ENCODE results near the gene ASH1L. TPM values are rescaled to one million over a fixed set of nuclear protein-coding genes. Genes with fewer than 3 reads are reported as not detected.
"Not testable (repeated sequence)": the region's sequence is repeated elsewhere in the genome, so short reads cannot be mapped to it uniquely, and the experiment has no call there.

ASH1L gene
- total RNA-seq, 2 experiments from 2014 or later, result 22.8 to 24.0 TPM

DNA sequence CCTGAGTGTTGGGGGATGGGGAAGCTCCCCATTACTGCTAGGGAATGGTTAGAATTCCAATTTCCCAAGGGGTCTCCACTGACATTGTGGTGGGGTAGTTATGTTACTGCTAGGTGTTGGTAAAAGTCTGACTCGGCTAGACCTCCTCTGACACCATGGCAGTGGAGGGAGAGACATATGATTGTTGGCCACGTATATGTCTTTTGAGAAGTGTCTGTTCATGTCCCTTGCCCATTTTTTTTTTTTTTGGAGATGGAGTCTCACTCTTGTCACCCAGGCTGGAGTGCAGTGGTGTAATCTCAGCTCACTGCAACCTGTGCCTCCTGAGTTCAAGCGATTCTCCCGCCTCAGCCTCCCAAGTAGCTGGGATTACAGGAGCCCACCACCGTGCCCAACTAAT is 176.8 kb downstream of the ASH1L start:
- CTCF ChIA-PET, result not testable (repeated sequence)
- POLR2A ChIA-PET, result interaction anchor here (0.5 kb wide), 1 partner anchor 9 kb away, joined by 3 read pairs; no protein-coding TSS in a partner anchor

DNA sequence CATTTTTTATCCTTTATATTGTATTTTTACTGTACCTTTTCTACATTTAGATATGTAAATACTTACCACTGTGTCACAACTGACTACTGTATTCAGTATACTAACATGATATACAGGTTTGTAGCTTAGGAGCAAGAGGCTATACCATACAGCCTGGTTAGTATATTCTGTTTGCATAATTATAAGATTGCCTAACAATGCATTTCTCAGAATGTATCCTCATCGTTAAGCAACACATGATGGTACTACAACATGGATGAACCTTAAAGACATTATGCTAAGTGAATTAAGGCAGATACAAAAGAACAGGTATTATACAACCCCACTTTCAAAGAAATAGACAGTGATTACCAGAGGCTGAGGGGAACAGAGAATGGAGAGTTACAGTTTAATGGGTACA is 179.2 kb downstream of the ASH1L start:
- POLR2A ChIA-PET, result no interaction called here
- CTCF ChIA-PET, result interaction anchor here (0.6 to 0.9 kb wide), 2 partner anchors 18 to 22 kb away, joined by 3 to 4 read pairs; no protein-coding TSS in a partner anchor

DNA sequence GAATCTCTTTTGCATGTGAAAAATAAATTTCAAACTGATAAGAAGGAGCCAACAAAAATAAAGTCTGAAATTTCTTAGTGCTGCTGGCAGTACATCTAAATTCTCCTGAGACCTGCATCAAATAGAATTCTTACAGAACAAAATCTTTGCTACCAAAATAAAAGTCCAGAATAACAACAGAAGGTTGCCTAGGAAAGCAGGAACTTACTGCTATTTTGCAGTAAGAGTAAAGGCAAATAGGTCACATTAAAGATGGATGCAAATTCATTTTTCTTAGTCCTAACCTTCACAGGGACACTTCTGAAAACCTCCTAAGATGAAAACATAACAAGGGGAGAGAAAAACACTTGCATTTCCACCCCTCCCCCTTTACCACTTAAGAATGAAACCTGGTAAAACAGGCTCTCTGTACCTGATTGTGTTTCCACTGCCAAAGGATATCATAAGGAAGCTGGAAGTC is 182.9 kb downstream of the ASH1L start:
- POLR2A ChIA-PET, result no interaction called here
- CTCF ChIA-PET, result no interaction called here

DNA sequence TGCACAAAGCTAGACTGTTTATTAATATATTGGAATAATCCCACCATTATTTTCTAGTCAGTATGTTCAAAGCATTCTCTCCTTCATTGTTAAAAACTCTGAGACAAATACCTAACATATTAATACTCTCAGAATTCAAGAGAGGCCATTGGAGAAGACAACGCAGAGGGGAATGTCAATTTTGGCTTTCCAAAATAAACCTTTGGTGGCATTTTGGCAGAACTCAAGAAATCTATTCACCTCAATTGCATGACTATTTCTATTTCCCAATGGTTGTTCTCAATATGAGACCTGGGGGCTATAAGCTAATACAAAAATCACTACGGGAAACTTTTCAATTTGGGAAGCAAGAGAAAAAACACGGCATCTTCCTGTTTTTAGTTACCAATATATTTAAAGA is 183.4 kb downstream of the ASH1L start:
- ChIA-PET POLR2A (no interaction called here), CTCF (no interaction called here)

DNA sequence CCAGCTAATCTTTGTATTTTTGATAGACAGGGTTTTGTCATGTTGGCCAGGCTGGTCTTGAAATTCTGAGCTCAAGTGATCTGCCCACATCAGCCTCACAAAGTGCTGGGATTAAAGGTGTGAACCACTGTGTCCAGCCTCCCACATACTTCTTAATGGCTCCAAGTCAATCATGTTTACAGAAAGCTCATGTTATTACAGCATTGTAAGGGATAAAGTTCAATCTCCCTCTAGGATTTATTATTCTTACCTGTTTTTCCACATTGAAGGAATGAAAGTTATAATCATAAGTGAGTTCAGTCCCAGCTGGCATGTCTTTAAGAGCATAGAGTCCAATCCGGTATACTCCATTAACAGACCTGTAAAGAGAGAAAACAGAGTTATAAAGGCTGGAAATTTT is 202.6 kb downstream of the ASH1L start:
- ChIA-PET POLR2A (interaction anchor here (0.7 kb wide), 1 partner anchor 153 kb away, joined by 5 read pairs; no protein-coding TSS in a partner anchor), CTCF (no interaction called here)

DNA sequence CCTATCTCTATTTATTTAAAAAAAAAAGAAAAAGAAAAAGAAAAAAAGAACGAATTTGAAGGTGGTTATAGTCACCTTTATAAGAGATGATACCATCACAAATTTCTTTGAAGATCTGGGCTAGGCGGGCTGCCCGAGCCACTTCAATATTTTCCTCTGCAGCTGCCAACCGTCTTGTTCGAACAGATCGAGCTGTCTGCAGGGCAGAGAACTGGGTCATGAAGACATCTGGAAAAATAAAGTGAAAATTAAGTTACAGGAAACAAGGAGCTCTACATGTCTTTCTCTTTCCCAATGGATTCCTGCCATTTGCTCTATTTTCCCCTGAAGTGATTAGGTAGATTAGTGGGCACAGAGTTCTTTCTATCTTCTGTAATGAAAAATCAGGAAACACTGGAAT is 210.0 kb downstream of the ASH1L start:
- ChIA-PET POLR2A (no interaction called here), CTCF (no interaction called here)

DNA sequence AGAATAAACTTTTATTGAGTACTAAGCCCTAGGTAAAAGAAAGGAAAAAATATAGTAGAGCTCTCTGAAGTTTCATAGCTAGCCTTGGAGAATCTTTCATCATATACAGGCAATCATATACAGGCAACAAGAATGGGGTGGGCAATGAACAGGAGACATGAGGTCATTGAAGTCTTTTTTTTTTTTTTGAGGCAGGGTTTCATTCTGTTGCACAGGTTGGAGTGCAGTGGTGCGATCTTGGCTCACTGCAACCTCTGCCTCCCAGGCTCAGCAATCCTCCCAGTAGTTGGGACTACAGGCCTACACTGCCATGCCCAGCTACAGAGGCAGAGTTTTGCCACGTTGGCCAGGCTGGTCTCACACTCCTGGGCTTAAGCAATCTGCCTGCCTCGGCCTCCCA is 219.8 kb downstream of the ASH1L start:
- POLR2A ChIA-PET, result interaction anchor here (0.7 kb wide), 1 partner anchor 9 kb away, joined by 4 read pairs; no protein-coding TSS in a partner anchor
- CTCF ChIA-PET, result interaction anchor here (0.6 to 0.7 kb wide), 2 partner anchors 67 to 227 kb away, joined by 3 to 6 read pairs; no protein-coding TSS in a partner anchor

DNA sequence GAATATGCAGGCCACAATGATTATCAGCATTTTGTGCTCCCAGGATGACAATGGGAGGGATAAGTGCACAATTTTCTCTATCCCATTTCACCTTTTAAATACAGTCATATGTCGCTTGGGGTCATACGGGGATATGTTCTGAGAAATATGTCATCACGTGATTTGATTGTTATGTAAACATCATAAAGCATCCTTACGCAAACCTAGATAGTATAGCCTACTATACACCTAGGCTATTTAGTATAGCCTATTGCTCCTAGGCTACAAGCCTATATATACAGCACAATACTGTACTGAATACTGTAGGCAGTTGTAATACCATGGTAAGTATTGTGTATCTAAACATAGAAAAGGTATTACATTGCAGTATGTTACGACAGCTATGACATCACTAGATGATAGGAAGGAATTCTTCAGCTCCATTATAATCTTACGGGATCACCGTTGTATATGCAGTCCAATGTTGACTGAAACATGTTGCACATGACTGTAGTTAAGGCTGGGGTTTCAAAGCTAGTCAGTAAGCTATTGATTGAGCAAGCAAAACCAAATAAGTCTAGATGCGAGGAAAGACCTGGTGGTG is 223.0 kb downstream of the ASH1L start:
- CTCF ChIA-PET, result interaction anchor here (1.5 kb wide), 1 partner anchor 89 kb away, joined by 4 read pairs; no protein-coding TSS in a partner anchor
- POLR2A ChIA-PET, result no interaction called here

DNA sequence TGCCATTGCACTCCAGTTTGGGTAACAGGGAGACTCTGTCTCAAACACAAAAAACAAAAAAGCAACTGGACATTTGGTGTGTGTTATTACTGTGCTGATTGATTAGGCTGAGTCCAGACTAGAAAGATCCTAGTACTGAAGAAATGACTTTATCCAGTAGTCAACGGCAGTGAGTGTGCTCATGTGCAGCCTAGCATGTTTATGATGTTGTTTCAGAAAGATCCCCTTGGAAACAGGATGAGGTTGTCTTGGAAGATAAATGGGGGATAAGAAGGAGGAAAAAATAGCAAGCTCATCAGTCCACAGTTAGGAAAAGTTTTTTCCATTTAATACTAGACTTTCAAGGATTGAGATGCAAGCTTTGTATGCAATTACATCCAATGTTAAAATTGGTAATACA is 227.6 kb downstream of the ASH1L start:
- POLR2A ChIA-PET, result no interaction called here

DNA sequence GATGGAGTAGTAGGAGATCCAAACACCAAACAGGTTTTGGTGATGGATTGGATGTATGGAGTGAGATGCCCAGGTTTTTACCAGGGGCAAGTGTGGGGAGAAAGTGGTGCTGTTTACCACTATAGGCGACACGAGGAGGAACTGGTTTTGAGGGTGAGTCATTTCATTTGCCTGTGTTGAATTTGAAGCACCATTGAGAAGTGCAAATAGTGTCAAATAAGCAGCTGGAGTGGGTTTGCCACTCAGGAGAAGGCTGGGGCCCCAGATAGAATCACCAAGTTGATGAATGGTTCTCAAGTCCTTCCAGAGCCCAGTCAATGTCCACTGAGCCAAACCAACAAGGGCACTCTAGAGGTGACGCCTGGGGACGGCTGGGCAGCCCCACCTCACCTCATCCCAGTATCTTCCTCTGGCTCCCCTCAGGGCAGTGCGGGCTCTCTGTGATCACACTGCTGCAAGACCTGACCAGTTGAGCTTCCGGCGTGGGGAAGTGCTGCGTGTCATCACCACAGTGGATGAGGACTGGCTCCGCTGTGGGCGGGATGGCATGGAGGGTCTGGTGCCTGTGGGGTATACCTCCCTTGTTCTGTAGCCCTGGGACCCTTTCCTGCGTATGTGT is 232.5 kb downstream of the ASH1L start:
- ChIA-PET CTCF (interaction anchor here (0.7 kb wide), 1 partner anchor 685 kb away, joined by 3 read pairs; no protein-coding TSS in a partner anchor), POLR2A (no interaction called here)

More for the DNA sequence above, 227.6 kb downstream of the ASH1L start:
- CTCF ChIA-PET, result no interaction called here

DNA sequence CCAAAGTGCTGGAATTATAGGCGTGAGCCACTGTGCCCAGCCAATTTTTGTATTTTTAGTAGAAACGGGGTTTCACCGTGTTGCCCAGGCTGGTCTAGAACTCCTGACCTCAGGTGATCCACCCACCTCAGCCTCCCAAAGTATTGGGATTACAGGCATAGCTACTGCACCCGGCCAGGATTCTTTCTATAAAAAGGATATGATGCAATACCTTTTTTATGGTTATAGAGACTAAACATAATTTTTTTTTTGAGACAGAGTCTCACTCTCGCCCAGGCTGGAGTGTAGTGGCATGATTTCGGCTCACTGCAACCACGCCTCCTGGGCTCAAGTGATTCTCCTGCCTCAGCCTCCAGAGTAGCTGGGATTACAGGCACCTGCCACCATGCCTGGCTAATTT is 233.7 kb downstream of the ASH1L start:
- CTCF ChIA-PET, POLR2A ChIA-PET: not testable (repeated sequence)

DNA sequence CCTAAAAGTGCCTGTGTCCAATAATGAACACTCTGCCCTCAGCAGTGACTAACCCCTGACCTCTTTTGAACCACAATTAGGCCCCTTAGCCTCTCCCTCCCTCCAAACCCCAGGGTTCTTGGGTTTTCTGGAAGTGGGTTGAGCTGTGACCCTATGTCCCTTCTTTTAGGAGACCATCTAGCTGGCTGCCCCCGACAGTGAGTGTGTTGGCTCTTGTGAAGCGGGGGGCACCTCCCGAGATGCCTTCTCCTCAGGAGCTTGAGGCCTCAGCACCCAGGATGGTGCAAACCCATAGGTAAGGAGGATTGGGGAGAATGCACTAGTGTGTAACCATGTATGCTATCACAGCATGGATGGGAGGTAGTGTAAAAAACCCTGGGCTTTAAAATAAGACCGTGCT is 234.6 kb downstream of the ASH1L start:
- POLR2A ChIA-PET, result interaction anchor here (0.6 kb wide), 1 partner anchor 514 kb away, joined by 3 read pairs; no protein-coding TSS in a partner anchor
- CTCF ChIA-PET, result interaction anchor here (1.0 kb wide), 1 partner anchor 77 kb away, joined by 4 read pairs; no protein-coding TSS in a partner anchor

DNA sequence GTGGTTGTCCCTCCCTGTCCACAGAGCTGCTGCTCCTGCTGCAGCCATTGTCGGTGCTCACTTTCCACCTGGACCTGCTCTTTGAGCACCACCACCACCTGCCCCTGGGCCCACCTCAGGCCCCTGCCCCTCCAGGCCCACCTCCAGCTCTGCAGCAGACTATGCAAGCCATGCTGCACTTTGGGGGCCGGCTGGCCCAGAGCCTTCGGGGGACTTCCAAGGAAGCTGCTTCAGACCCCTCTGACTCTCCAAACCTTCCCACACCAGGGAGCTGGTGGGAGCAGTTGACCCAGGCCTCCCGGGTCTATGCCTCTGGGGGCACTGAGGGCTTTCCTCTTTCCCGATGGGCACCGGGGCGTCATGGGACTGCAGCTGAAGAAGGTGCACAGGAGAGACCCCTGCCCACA is 236.0 kb downstream of the ASH1L start:
- CTCF ChIA-PET, result interaction anchor here (1.6 kb wide), 1 partner anchor 76 kb away, joined by 4 read pairs; no protein-coding TSS in a partner anchor
- POLR2A ChIA-PET, result no interaction called here

DNA sequence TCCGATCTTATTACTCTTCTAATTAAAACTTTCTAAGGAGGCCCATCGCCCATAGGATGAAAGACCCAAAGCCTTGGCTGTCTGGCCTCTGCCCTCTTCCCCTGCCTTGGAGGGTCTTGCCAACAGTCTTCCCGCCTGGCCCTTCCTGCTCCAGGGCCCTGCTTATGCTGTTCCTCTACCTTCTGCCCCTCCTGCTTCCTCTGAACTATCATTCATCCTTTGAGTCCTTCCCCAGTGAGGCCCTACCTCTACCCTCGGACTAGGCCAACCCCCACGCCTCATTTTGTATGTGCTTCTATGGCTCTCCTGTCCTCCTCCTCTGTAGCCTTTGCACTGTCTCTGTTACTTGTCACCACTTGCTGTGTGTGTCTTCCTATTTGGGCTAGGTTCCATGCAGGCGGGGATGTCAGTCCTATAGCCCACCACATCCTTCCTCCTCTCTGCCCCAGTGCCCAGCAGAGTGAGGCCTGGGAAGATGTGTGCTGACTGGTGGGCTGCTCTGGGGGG is 236.5 kb downstream of the ASH1L start:
- POLR2A ChIA-PET, result no interaction called here

DNA sequence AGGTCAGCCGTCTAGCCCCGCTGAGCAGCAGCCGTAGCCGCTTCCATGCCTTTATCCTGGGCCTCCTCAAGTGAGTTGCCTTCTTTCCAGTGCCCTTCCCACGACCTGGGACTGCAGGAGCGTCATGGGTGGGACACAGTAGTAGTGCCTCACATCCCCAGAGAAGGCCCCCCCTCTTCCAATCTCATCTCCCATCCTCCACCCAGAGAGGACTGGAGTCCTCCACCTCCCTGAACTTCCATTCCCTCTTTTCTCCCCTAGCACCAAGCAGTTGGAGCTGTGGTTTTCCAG is 237.1 kb downstream of the ASH1L start:
- POLR2A ChIA-PET, result no interaction called here
- CTCF ChIA-PET, result interaction anchor here (1.6 kb wide), 1 partner anchor 75 kb away, joined by 4 read pairs; no protein-coding TSS in a partner anchor

More for the DNA sequence above, 236.5 kb downstream of the ASH1L start:
- CTCF ChIA-PET, result interaction anchor here (1.6 kb wide), 1 partner anchor 75 kb away, joined by 4 read pairs; no protein-coding TSS in a partner anchor

DNA sequence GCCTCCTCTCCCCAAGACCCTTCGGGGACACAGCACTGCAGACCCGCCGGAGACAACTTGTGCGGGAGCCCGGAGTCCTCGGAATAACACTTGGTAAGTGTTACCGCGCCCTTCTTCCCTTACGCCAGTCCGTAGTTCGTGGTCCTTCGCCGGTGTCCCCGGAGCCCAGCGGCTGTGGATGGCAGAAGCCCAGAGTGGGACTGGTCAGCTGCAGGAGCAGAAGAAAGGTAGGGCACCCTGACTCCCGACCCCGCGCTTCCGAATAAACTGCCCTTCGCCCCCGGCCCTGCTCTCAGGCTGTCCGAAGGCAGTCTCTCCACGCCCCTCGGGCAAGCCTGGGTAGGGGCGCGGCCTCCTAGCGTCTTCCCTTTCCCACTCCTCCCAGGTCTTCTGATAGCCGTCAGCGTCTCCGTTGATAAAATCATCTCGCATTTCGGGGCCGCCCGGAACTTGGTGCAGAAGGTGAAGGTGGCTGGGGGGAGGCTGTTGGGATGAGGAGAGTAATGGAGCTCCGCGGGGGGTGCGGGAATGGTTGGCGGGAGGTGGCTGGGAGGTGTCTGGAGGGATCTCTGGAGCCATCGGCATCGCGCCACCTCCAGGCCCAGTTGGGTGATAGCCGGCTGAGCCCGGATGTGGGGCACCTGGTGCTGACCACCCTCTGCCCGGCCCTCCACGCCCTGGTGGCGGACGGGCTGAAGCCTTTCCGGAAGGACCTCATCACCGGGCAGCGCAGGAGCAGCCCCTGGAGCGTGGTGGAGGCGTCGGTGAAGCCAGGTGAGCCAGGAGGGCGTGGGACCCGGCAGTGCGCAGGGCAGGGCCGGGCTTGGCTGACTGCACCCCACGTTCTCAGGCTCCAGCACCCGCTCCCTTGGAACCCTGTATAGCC is 237.6 kb downstream of the ASH1L start:
- POLR2A ChIA-PET, result interaction anchor here (1.0 kb wide), 1 partner anchor 51 kb away, joined by 3 read pairs; the partner anchor contains the start of gene CLK2

DNA sequence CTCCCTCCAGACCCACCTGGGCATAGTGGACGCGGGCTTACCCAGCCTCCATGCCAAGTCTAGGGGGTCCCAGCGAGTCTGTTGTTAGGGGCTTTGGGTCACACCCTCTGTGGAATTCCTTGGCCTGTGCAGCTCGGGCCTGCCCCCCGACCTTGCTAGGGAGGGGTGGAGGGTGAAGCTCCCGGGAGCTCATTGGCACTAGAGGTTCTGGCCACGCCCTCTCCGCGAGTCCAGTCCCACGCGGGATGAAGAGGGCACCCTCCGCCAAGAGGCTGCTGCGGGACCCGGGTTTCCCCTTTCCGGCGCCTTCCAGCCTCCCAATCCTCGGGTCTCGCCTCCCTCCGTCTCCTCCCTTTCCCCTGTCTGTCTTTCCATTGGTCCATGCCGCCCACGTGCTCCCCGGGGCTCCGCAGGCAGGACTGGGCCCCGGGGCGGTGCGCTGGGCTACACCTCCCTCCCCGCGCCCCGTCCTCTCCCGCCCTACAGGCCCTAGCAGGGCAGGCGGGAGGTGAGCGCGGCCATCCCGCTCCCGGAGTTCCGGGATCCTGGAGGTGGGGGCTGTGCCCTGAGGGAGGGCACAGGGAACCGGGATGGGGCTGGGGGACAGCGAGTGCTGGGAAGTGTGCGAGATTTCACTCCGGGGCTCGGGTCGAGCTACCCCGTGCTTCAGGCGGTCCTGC is 238.4 kb downstream of the ASH1L start:
- POLR2A ChIA-PET, result interaction anchor here (1.0 kb wide), 2 partner anchors 51 to 80 kb away, joined by 3 read pairs; partner anchors contain the start of gene CLK2
- CTCF ChIA-PET, result interaction anchor here (0.8 to 5.9 kb wide), 13 partner anchors 12 to 202 kb away, joined by 3 to 65 read pairs (median 4); partner anchors contain the start of genes ENTREP3, PKLR and SCAMP3

More for the DNA sequence above, 237.6 kb downstream of the ASH1L start:
- CTCF ChIA-PET, result interaction anchor here (5.9 kb wide), 1 partner anchor 74 kb away, joined by 65 read pairs; no protein-coding TSS in a partner anchor

DNA sequence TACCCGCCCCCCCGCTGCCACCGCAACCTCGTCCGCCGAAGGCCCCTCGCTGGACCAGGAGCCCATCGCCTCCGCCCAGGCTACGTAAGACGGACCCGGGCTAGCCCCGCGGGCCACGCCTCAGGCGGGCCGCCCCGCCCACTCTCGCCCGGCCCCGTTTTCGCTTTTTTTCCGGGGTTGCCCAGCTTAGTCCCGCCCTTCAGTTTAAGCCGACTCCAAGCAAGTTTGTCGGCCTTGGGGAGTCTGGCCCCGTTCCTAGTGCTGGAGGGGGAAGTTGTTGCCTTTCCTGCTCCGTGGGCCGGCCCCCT is 238.9 kb downstream of the ASH1L start:
- CTCF ChIA-PET, result interaction anchor here (0.8 to 5.9 kb wide), 14 partner anchors 12 to 483 kb away, joined by 3 to 65 read pairs (median 4); partner anchors contain the start of genes ENTREP3, PKLR and SCAMP3

More for the DNA sequence above, 238.9 kb downstream of the ASH1L start:
- POLR2A ChIA-PET, result interaction anchor here (0.5 to 1.0 kb wide), 4 partner anchors 50 to 165 kb away, joined by 3 to 6 read pairs (median 4); partner anchors contain the start of gene CLK2

All from activated CD8-positive, alpha-beta memory T cell treated with anti-CD3 and anti-CD28 coated beads for 36 hours (primary cell).